Brain microvascular endothelial cell (primary cell): Measurements from ENCODE around the gene ADNP2.
A peak's percentile ranks its signal among the peaks of the same experiment; 100 is the strongest.

Source experiments
- DNase-seq: peaks from one replicate; pipeline ENCODE4 v3.0.0-alpha.2; 2020
- H3K27ac ChIP-seq: fragments of 250-450 bp; sonication (Bioruptor Pico); 2 replicates; pipeline ENCODE4 v1.5.1; 2020; ENCODE audit warnings: mild to moderate bottlenecking, moderate library complexity
- H3K27me3 ChIP-seq: fragments of 250-450 bp; sonication (Bioruptor Pico); replicated peaks from 2 replicates; pipeline ENCODE4 v1.5.1; 2020; ENCODE audit warnings: mild to moderate bottlenecking
- H3K36me3 ChIP-seq: fragments of 250-450 bp; sonication (Bioruptor Pico); replicated peaks from 2 replicates; pipeline ENCODE4 v1.5.1; 2020; ENCODE audit warnings: mild to moderate bottlenecking
- H3K4me3 ChIP-seq: 2 replicates; pipeline ENCODE4 v1.5.1; 2011; ENCODE audit warnings: low read depth, mild to moderate bottlenecking, control low read depth, low read length, moderate library complexity
- in situ Hi-C: cut with HindIII; loops from 2 replicates; pipeline ENCODE4 v1.10.0; 2017; ENCODE audit warnings: low sequenced_read_pairs, low pct_ligation_motif_present
- TF ChIP-seq, protein P1 (sequence below): IDR thresholded peaks from 2 replicates; pipeline ENCODE4 v1.5.1; 2011; ENCODE audit warnings: low read depth, mild to moderate bottlenecking, moderate library complexity, low read length, control low read depth, inconsistent platforms; ENCODE audit errors: missing control alignments

ADNP2 gene

DNA sequence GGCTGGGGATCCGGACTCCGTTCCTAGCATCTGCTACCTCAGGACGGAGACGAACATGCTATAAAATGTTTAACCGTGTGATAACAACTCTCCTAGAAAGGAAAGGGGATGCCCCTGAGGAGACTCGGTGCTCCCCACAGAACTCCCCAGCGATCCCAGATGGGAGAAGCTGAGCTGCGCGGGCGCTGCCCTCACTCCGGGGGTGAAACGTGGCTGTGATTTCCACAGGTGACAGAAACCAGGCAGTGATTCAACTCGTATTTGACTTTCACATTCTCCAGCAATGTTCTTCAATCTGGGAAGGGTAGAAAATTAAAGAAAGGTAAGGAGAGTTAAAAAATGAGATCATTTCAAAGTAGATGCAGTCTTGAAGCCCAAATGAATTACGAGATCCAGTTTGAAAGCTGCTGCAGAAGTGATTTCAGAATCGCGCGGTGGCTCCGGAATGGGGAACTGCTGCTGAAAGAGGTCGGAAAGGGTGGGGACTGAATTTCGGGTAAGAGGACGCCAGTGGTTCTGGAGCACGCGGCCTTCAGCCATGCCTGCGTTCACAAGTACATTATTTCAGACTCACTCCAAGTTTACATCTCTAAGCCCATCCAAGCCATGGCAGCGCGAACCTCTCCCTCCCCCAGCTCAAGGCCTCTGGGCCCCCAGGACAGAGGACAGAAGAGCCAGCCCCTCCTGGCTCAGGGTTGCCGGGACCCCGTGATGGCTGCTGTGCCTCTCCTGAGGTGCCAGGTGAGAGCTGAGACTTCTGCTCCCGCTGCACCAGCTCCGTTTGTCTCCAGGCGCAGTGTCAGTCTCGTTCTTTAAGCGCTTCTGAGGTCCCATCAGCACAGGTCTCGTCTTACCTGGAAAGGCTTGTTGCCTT, 39.5 kb downstream of the ADNP2 start:
- in situ Hi-C loops, result no loop called here

DNA sequence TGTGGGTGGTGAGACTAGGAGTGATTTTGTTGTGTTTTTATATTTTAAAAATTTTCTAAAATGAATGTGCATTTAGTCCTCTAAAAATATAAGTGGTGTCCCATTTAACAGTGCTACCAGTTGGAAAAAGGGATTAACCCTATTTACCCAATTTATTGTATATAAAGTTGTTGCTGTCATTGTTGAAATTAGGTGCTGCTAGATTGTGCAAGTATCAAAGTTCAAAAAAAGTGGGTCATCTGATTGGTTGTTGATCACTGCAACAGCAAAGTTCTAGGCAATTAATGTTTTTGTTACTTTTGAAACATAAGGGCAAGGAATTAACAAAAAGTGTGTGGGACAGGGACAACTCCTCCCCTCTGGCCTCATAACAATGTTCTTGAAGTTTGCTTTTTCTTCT, 40.6 kb downstream of the ADNP2 start:
- TF ChIP-seq, protein P1, sequence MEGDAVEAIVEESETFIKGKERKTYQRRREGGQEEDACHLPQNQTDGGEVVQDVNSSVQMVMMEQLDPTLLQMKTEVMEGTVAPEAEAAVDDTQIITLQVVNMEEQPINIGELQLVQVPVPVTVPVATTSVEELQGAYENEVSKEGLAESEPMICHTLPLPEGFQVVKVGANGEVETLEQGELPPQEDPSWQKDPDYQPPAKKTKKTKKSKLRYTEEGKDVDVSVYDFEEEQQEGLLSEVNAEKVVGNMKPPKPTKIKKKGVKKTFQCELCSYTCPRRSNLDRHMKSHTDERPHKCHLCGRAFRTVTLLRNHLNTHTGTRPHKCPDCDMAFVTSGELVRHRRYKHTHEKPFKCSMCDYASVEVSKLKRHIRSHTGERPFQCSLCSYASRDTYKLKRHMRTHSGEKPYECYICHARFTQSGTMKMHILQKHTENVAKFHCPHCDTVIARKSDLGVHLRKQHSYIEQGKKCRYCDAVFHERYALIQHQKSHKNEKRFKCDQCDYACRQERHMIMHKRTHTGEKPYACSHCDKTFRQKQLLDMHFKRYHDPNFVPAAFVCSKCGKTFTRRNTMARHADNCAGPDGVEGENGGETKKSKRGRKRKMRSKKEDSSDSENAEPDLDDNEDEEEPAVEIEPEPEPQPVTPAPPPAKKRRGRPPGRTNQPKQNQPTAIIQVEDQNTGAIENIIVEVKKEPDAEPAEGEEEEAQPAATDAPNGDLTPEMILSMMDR, result no peak
- DNase-seq, result no peak
- Histone ChIP-seq H3K27ac (no peak overlapping the region), H3K4me3 (no peak overlapping the region), H3K36me3 (no peaks in the 10 kb centered on the region), H3K27me3 (no peaks in the 10 kb centered on the region)
- in situ Hi-C loops, result no loop called here

More for the DNA sequence above, 39.5 kb downstream of the ADNP2 start:
- H3K4me3 ChIP-seq, result peak overlapping the region; percentile 73
- no peaks in the 10 kb centered on the region for H3K27me3 ChIP-seq
- H3K36me3 ChIP-seq, result no peaks in the 10 kb centered on the region
- DNase-seq, result no peak
- no peak overlapping the region for H3K27ac ChIP-seq
- TF ChIP-seq, protein P1, result no peak

DNA sequence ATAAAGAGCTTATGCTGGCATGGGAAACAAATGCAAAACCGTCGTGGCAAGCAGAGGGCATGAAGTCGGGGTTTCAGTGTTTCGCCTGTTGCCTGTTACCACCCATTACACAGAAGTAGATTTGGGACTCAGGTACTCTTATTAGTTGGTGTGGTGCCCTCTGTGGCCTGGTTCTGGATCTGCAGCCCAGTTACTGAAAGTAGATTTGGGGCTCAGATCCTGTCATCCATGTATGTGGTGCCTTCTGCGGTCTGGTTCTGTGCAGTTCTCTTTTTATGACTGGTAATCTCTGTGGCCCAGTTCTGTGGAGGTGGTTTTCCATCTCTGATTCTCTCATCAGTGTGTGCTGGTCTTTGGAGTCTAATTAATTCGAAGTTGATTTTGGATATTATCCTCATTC, 45.2 kb downstream of the ADNP2 start:
- TF ChIP-seq, protein P1, result peak; percentile 66
- no peaks in the 10 kb centered on the region for H3K27me3 ChIP-seq
- no peak overlapping the region for H3K4me3 ChIP-seq
- in situ Hi-C loops, result no loop called here
- no peak overlapping the region for H3K27ac ChIP-seq
- no peaks in the 10 kb centered on the region for H3K36me3 ChIP-seq
- no peak for DNase-seq

DNA sequence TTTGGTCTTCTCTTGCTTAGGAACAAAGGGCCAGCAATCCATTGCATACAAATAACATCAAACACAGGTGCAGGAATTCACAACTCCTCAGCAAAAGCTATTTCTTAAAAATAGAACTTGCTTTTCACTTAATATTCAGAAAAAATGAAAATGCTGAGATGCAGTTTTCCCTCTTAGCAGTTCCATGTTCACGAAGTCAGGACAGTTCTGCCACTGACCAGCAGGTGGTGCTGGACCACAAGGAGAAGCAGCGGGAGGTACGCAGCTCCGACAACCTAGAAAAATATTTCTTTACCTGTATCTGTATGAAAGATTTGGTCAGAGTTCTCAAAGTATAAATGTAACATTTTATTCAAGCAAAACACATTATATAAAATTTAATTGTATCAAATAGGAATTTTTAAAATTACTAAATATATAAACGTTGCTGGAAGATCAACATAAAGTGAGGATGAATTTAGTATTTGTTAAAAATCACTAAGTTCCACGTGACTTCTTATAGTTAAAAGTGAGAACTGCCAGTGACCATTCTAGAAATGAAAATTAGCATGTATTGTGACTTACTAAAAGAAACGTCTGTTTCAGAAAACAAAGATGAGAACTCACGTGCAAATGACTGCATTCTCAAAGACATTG, 48.8 kb downstream of the ADNP2 start:
- in situ Hi-C loops, result no loop called here
- Histone ChIP-seq H3K27ac (no peak overlapping the region), H3K36me3 (no peaks in the 10 kb centered on the region), H3K27me3 (no peaks in the 10 kb centered on the region), H3K4me3 (no peak overlapping the region)
- peak; percentile 58 for DNase-seq
- TF ChIP-seq, protein P1, result peak; percentile 99

DNA sequence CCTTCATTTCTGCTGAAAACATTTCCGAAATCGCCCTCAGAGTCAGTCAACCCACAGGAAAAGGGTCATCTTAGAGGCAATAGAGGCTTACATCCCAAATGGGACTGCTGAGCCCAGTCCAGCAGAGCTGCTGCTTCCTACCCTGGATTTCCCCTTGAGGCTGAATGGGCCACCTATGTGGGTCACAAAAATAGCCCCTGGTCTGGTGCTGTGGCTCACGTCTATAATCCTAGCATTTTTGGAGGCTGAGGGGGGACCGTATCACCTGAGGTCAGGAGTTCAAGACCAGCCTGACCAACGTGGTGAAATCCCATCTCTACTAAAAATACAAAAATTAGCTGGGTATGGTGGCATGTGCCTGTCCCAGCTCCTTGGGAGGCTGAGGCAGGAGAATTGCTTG, 49.3 kb downstream of the ADNP2 start:
- Histone ChIP-seq H3K4me3 (no peak overlapping the region), H3K36me3 (no peaks in the 10 kb centered on the region), H3K27me3 (no peaks in the 10 kb centered on the region), H3K27ac (no peak overlapping the region)
- no peak for DNase-seq
- in situ Hi-C loops, result no loop called here
- TF ChIP-seq, protein P1, result no peak
